ENCODE data around the gene UTS2. TPM values are rescaled to one million over a fixed set of nuclear protein-coding genes. Genes with fewer than 3 reads are reported as not detected.
A peak's percentile ranks its signal among the peaks of the same experiment; 100 is the strongest.

Gene UTS2, protein sequence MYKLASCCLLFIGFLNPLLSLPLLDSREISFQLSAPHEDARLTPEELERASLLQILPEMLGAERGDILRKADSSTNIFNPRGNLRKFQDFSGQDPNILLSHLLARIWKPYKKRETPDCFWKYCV
- total RNA-seq (2022) (not detected in 2 replicates), Bru-seq, nascent RNA (percentile 12 among the genes with signal in this experiment), BruChase-seq, experiment 1, labeled RNA remaining after a 6-hour chase (not detected), BruChase-seq, experiment 2, labeled RNA remaining after a 2-hour chase (percentile 8 among the genes with signal in this experiment)
- long read RNA-seq = 0 reads

GRCh38 chr1:7852804-7853683 is at the start of gene UTS2:
UTS2 (minus strand) TSS chr1:7853065; CDS start chr1:7853003, 62 bp downstream.
- H3K4me3 Mint-ChIP-seq (ENCODE audit: unreplicated experiment) = no peak within 1 kb of the TSS
- no peak for TF ChIP-seq CTCF (IDR thresholded peaks at IDR 0.05; ENCODE audit: unreplicated experiment)
- POLR2A ChIA-PET = interaction anchor here (0.7 kb wide), 1 partner anchor 12 kb away, joined by 3 read pairs; no protein-coding TSS in a partner anchor
- no peaks in the 10 kb centered on the region for H3K4me1 Mint-ChIP-seq (ENCODE audit: insufficient read depth, unreplicated experiment)
- intact Hi-C loops (cut with micrococcal nuclease) = no loop called here
- H3K9me3 Mint-ChIP-seq (ENCODE audit: unreplicated experiment) = no peaks in the 10 kb centered on the region
- CTCF ChIA-PET = no interaction called here
- H3K27me3 Mint-ChIP-seq (ENCODE audit: insufficient read depth, unreplicated experiment) = no peaks in the 10 kb centered on the region
- BruUV-seq (replicated peaks) = no TSS peak
- H3K36me3 Mint-ChIP-seq (ENCODE audit: insufficient read depth, unreplicated experiment) = peaks cover 7% of the 10 kb centered on the region
- DNase-seq (ENCODE audit: unreplicated experiment) = no peak
- H3K27ac Mint-ChIP-seq (ENCODE audit: low read depth, unreplicated experiment) = no peak within 1 kb of the TSS

GRCh38 chr1:7899741-7900140 is 46.9 kb upstream of the UTS2 start:
- Mint-ChIP-seq H3K9me3 (ENCODE audit: unreplicated experiment) (no peaks in the 10 kb centered on the region), H3K36me3 (ENCODE audit: insufficient read depth, unreplicated experiment) (no peaks in the 10 kb centered on the region), H3K27me3 (ENCODE audit: insufficient read depth, unreplicated experiment) (no peaks in the 10 kb centered on the region), H3K4me1 (ENCODE audit: insufficient read depth, unreplicated experiment) (no peaks in the 10 kb centered on the region), H3K27ac (ENCODE audit: low read depth, unreplicated experiment) (no peak overlapping the region), H3K4me3 (ENCODE audit: unreplicated experiment) (no peak overlapping the region)
- ChIA-PET POLR2A (no interaction called here), CTCF (interaction anchor here (0.6 to 10.4 kb wide), 3 partner anchors 80 to 232 kb away, joined by 3 to 98 read pairs (median 5); no protein-coding TSS in a partner anchor)
- no TSS peak for BruUV-seq (replicated peaks)
- no peak for DNase-seq (ENCODE audit: unreplicated experiment)
- intact Hi-C loops (cut with micrococcal nuclease) = no loop called here
- no peak for TF ChIP-seq CTCF (IDR thresholded peaks at IDR 0.05; ENCODE audit: unreplicated experiment)

GRCh38 chr1:7898962-7899361 is 46.1 kb upstream of the UTS2 start:
- no TSS peak for BruUV-seq (replicated peaks)
- no peaks in the 10 kb centered on the region for H3K27me3 Mint-ChIP-seq (ENCODE audit: insufficient read depth, unreplicated experiment)
- intact Hi-C loops (cut with micrococcal nuclease) = no loop called here
- no peaks in the 10 kb centered on the region for H3K9me3 Mint-ChIP-seq (ENCODE audit: unreplicated experiment)
- no peak overlapping the region for H3K27ac Mint-ChIP-seq (ENCODE audit: low read depth, unreplicated experiment)
- DNase-seq (ENCODE audit: unreplicated experiment) = no peak
- no peaks in the 10 kb centered on the region for H3K4me1 Mint-ChIP-seq (ENCODE audit: insufficient read depth, unreplicated experiment)
- no peak overlapping the region for H3K4me3 Mint-ChIP-seq (ENCODE audit: unreplicated experiment)
- TF ChIP-seq CTCF (IDR thresholded peaks at IDR 0.05; ENCODE audit: unreplicated experiment) = no peak
- no peaks in the 10 kb centered on the region for H3K36me3 Mint-ChIP-seq (ENCODE audit: insufficient read depth, unreplicated experiment)
- ChIA-PET POLR2A (no interaction called here), CTCF (interaction anchor here (1.5 to 10.4 kb wide), 2 partner anchors 147 to 231 kb away, joined by 5 to 98 read pairs; no protein-coding TSS in a partner anchor)

- Mint-ChIP-seq H3K9me3 (ENCODE audit: unreplicated experiment) (no peaks in the 10 kb centered on the region), H3K27me3 (ENCODE audit: insufficient read depth, unreplicated experiment) (no peaks in the 10 kb centered on the region), H3K36me3 (ENCODE audit: insufficient read depth, unreplicated experiment) (no peaks in the 10 kb centered on the region), H3K4me1 (ENCODE audit: insufficient read depth, unreplicated experiment) (no peaks in the 10 kb centered on the region), H3K4me3 (ENCODE audit: unreplicated experiment) (no peak overlapping the region), H3K27ac (ENCODE audit: low read depth, unreplicated experiment) (no peak overlapping the region)
- CTCF ChIA-PET = interaction anchor here (0.8 kb wide), 1 partner anchor 9 kb away, joined by 3 read pairs; no protein-coding TSS in a partner anchor
- no peak for DNase-seq (ENCODE audit: unreplicated experiment)
- intact Hi-C loops (cut with micrococcal nuclease) = no loop called here
- POLR2A ChIA-PET = interaction anchor here (0.6 kb wide), 1 partner anchor 109 kb away, joined by 3 read pairs; no protein-coding TSS in a partner anchor
- no peak for TF ChIP-seq CTCF (IDR thresholded peaks at IDR 0.05; ENCODE audit: unreplicated experiment)
- BruUV-seq (replicated peaks) = no TSS peak
Observed at GRCh38 chr1:7896994-7897393, 44.1 kb upstream of the UTS2 start.
